ENCODE measurements around the gene ZNF280B. TPM values are rescaled to one million over a fixed set of nuclear protein-coding genes. Genes with fewer than 3 reads are reported as not detected.

ZNF280B gene
- total and polyA plus RNA-seq, 2 experiments from 2014 or later = 5.5 to 6.7 TPM

GRCh38 chr22:22556995-22557925, 48.7 kb upstream of the ZNF280B start (continued):
- no peak for TF ChIP-seq POLR2AphosphoS5 (IDR thresholded peaks at IDR 0.05; ENCODE audit: low read depth)
- TF ChIP-seq ZNF331 (CRISPR knock-in tag; IDR thresholded peaks at IDR 0.05; ENCODE audit: low read depth) = no peak
- TF ChIP-seq STAT1 (IDR thresholded peaks at IDR 0.05; ENCODE audit: unreplicated experiment) = no peak
- TF ChIP-seq ETS1 (IDR thresholded peaks at IDR 0.05) = no peak
- TF ChIP-seq NANOG (IDR thresholded peaks at IDR 0.05; ENCODE audit: borderline replicate concordance) = no peak
- TF ChIP-seq ZNF114 (CRISPR knock-in tag; IDR thresholded peaks at IDR 0.05) = no peak
- TF ChIP-seq CREB1 (CRISPR knock-in tag; IDR thresholded peaks at IDR 0.05; ENCODE audit: low read depth) = no peak

- Histone ChIP-seq H3K36me3 (ENCODE audit: insufficient read depth) (no peaks in the 10 kb centered on the region), H4K20me1 (replicated peaks; ENCODE audit: insufficient read depth) (no peaks in the 10 kb centered on the region), H3K4me1 (ENCODE audit: insufficient read depth) (no peaks in the 10 kb centered on the region), H3K27me3 (ENCODE audit: insufficient read depth) (peaks cover 81% of the 10 kb centered on the region), H3K27ac (ENCODE audit: low read depth) (no peak overlapping the region), H3K4me2 (no peak overlapping the region), H2AFZ (no peak overlapping the region), H3K79me2 (replicated peaks; ENCODE audit: insufficient read depth) (no peaks in the 10 kb centered on the region), H3K4me3 (no peak overlapping the region), H3K9me2 (ENCODE audit: insufficient read depth) (no peaks in the 10 kb centered on the region), H3F3A (replicated peaks; ENCODE audit: low read depth) (no peaks in the 10 kb centered on the region)
- Mint-ChIP-seq H3K27me3 (ENCODE audit: insufficient read depth, low read depth, poor library complexity) (peaks cover 68% of the 10 kb centered on the region), H3K36me3 (ENCODE audit: low read depth) (peaks cover 8% of the 10 kb centered on the region; the same call in 2 of the 3 replicates), H3K4me1 (no peaks in the 10 kb centered on the region; the same call in 2 of the 3 replicates), H3K4me3 (no peak overlapping the region), H3K27ac (no peak overlapping the region), H3K9me3 (peaks cover 32% of the 10 kb centered on the region)
- DNase-seq (ENCODE audit: low spot score) (no peak), ATAC-seq (no peak)
- TF ChIP-seq NANOG (IDR thresholded peaks at IDR 0.05; ENCODE audit: borderline replicate concordance) = no peak
Measured at GRCh38 chr22:22556578-22556977, 48.0 kb upstream of the ZNF280B start.

GRCh38 chr22:22555596-22555995, 47.1 kb upstream of the ZNF280B start:
- Histone ChIP-seq H3K4me3 (no peak overlapping the region), H3K4me1 (ENCODE audit: insufficient read depth) (no peaks in the 10 kb centered on the region), H2AFZ (no peak overlapping the region), H3K36me3 (ENCODE audit: insufficient read depth) (no peaks in the 10 kb centered on the region), H3F3A (replicated peaks; ENCODE audit: low read depth) (no peaks in the 10 kb centered on the region), H3K27ac (ENCODE audit: low read depth) (no peak overlapping the region), H3K79me2 (replicated peaks; ENCODE audit: insufficient read depth) (no peaks in the 10 kb centered on the region), H3K4me2 (no peak overlapping the region), H3K27me3 (ENCODE audit: insufficient read depth) (peaks cover 81% of the 10 kb centered on the region), H3K9me2 (ENCODE audit: insufficient read depth) (no peaks in the 10 kb centered on the region), H4K20me1 (replicated peaks; ENCODE audit: insufficient read depth) (no peaks in the 10 kb centered on the region; the same call in 1 of the 2 replicates)
- H3K9me3 Mint-ChIP-seq = peaks cover 32% of the 10 kb centered on the region
- peaks cover 8% of the 10 kb centered on the region; the same call in 2 of the 3 replicates for H3K36me3 Mint-ChIP-seq (ENCODE audit: low read depth)
- no peaks in the 10 kb centered on the region; the same call in 2 of the 3 replicates for H3K4me1 Mint-ChIP-seq
- ATAC-seq (no peak), DNase-seq (ENCODE audit: low spot score) (no peak)
- no peak overlapping the region for H3K4me3 Mint-ChIP-seq
- H3K27ac Mint-ChIP-seq = no peak overlapping the region
- H3K27me3 Mint-ChIP-seq (ENCODE audit: insufficient read depth, low read depth, poor library complexity) = peaks cover 74% of the 10 kb centered on the region
- TF ChIP-seq EZH2 (IDR thresholded peaks at IDR 0.05; ENCODE audit: low read depth, unreplicated experiment) (no peak), ZNF114 (CRISPR knock-in tag; IDR thresholded peaks at IDR 0.05) (no peak), NANOG (IDR thresholded peaks at IDR 0.05; ENCODE audit: borderline replicate concordance) (no peak), CTCF (conservative IDR thresholded peaks at IDR 0.05; ENCODE audit: low read depth in 2 of 2) (no peak), CREB1 (CRISPR knock-in tag; IDR thresholded peaks at IDR 0.05; ENCODE audit: low read depth) (no peak)

All from GM23338 (cell line).